Astrocyte (in vitro differentiated cells and primary cell): ENCODE measurements around the gene BTBD2. TPM values are rescaled to one million over a fixed set of nuclear protein-coding genes. Genes with fewer than 3 reads are reported as not detected.

Source experiments
- DNase-seq: peaks from one replicate; pipeline ENCODE4 v3.0.0-alpha.2; 2010; ENCODE audit warnings: low read depth
- FAIRE-seq: peaks from 2 replicates; lab custom pipeline; 2011; peaks lifted over from hg19 to GRCh38; lab: Jason Lieb, UNC
- H2AFZ ChIP-seq: 2 replicates; pipeline ENCODE4 v1.6.0; 2012; ENCODE audit warnings: low read depth, low read length, inconsistent platforms
- H3K27ac ChIP-seq: 2 replicates; pipeline ENCODE4 v1.5.1; 2011; ENCODE audit warnings: low read depth, low read length, inconsistent platforms
- H3K27me3 ChIP-seq: 2 replicates; pipeline ENCODE4 v1.6.0; 2011; ENCODE audit warnings: low read length, inconsistent platforms; ENCODE audit not compliant: insufficient read depth
- H3K36me3 ChIP-seq: 2 replicates; pipeline ENCODE4 v1.5.1; 2011; ENCODE audit warnings: low read length, inconsistent platforms; ENCODE audit not compliant: insufficient read depth
- H3K4me1 ChIP-seq: 2 replicates; pipeline ENCODE4 v1.5.1; 2011; ENCODE audit warnings: low read length, inconsistent platforms; ENCODE audit not compliant: insufficient read depth
- H3K4me2 ChIP-seq: 2 replicates; pipeline ENCODE4 v1.6.0; 2012; ENCODE audit warnings: low read length, inconsistent platforms
- H3K4me3 ChIP-seq: 2 replicates; pipeline ENCODE4 v1.5.1; 2011; ENCODE audit warnings: low read depth, mild to moderate bottlenecking, low read length, inconsistent platforms; ENCODE audit not compliant: insufficient read depth
- H3K79me2 ChIP-seq: 2 replicates; pipeline ENCODE4 v1.6.0; 2012; ENCODE audit warnings: mild to moderate bottlenecking, low read length, inconsistent platforms; ENCODE audit not compliant: insufficient read depth
- H3K9ac ChIP-seq: 2 replicates; pipeline ENCODE4 v1.6.0; 2012; ENCODE audit warnings: mild to moderate bottlenecking, low read length, inconsistent platforms
- H3K9me3 ChIP-seq: 2 replicates; pipeline ENCODE4 v1.5.1; 2012; ENCODE audit warnings: low read depth, mild to moderate bottlenecking, low read length, inconsistent platforms; ENCODE audit not compliant: insufficient read depth
- H4K20me1 ChIP-seq: 2 replicates; pipeline ENCODE4 v1.6.0; 2012; ENCODE audit warnings: low read length, inconsistent platforms; ENCODE audit not compliant: insufficient read depth
- H3K27ac Mint-ChIP-seq: one replicate; pipeline ENCODE4 v1.8.0; 2021; ENCODE audit warnings: mild to moderate bottlenecking, mixed read lengths; ENCODE audit not compliant: unreplicated experiment
- H3K27me3 Mint-ChIP-seq: one replicate; pipeline ENCODE4 v1.8.0; 2021; ENCODE audit warnings: low read depth, mixed read lengths; ENCODE audit not compliant: unreplicated experiment
- H3K36me3 Mint-ChIP-seq: one replicate; pipeline ENCODE4 v1.8.0; 2021; ENCODE audit warnings: low read depth, mixed read lengths; ENCODE audit not compliant: unreplicated experiment
- H3K4me1 Mint-ChIP-seq: one replicate; pipeline ENCODE4 v1.8.0; 2021; ENCODE audit warnings: low read depth, mixed read lengths; ENCODE audit not compliant: unreplicated experiment
- H3K4me3 Mint-ChIP-seq: one replicate; pipeline ENCODE4 v1.8.0; 2021; ENCODE audit warnings: mild to moderate bottlenecking, moderate library complexity, mixed read lengths; ENCODE audit not compliant: unreplicated experiment
- H3K9me3 Mint-ChIP-seq: one replicate; pipeline ENCODE4 v1.8.0; 2021; ENCODE audit warnings: mild to moderate bottlenecking, mixed read lengths; ENCODE audit not compliant: unreplicated experiment
- EZH2 ChIP-seq: IDR thresholded peaks from 2 replicates; pipeline ENCODE4 v1.6.1; 2012; ENCODE audit warnings: mild to moderate bottlenecking, low read length, inconsistent platforms; ENCODE audit not compliant: insufficient read depth
- total RNA-seq: library from RNA; stranded (reverse); gene quantifications from 2 replicates; pipeline ENCODE4 v1.2.1, GENCODE V29; 2021
- TF ChIP-seq, protein P1 (sequence below): IDR thresholded peaks from 2 replicates; pipeline ENCODE4 v1.5.1; 2011; ENCODE audit warnings: low read depth, mild to moderate bottlenecking, inconsistent platforms, low read length, moderate library complexity; ENCODE audit not compliant: insufficient read depth

The BTBD2 gene
- total RNA-seq, 1 donor from 2014 or later: 53.7 TPM

DNA sequence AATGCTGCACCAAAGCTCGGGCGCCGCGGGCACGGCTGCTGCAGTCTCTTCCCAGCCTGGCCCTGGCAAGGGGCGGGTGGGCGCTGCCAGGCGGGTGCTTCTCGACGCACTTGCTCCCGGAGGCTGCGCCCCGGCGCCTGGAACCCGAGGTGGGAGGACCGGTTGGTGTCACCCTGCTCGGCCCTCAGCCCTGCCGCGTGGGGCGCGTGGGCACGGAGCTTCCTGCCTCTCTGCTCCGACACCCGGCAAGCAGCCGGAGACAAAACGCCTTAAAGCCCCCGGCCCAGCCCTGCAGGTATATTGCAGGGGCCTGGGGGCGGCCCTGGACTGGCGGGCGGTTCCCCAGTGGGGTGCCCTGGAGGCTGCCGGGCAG lies 34.7 kb downstream of the BTBD2 start:
- FAIRE-seq (no peak), DNase-seq (no peak)
- H3K27ac ChIP-seq: no peak overlapping the region
- TF ChIP-seq EZH2: no peak
- TF ChIP-seq, protein P1, sequence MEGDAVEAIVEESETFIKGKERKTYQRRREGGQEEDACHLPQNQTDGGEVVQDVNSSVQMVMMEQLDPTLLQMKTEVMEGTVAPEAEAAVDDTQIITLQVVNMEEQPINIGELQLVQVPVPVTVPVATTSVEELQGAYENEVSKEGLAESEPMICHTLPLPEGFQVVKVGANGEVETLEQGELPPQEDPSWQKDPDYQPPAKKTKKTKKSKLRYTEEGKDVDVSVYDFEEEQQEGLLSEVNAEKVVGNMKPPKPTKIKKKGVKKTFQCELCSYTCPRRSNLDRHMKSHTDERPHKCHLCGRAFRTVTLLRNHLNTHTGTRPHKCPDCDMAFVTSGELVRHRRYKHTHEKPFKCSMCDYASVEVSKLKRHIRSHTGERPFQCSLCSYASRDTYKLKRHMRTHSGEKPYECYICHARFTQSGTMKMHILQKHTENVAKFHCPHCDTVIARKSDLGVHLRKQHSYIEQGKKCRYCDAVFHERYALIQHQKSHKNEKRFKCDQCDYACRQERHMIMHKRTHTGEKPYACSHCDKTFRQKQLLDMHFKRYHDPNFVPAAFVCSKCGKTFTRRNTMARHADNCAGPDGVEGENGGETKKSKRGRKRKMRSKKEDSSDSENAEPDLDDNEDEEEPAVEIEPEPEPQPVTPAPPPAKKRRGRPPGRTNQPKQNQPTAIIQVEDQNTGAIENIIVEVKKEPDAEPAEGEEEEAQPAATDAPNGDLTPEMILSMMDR: no peak
- H3K36me3 Mint-ChIP-seq: no peaks in the 10 kb centered on the region
- H3K9ac ChIP-seq: no peak overlapping the region
- H3K4me3 ChIP-seq: no peak overlapping the region
- H3K9me3 Mint-ChIP-seq: no peaks in the 10 kb centered on the region
- H3K4me2 ChIP-seq: no peak overlapping the region
- H3K36me3 ChIP-seq: peaks cover 12% of the 10 kb centered on the region
- H3K4me1 ChIP-seq: no peaks in the 10 kb centered on the region
- peaks cover 10% of the 10 kb centered on the region for H3K79me2 ChIP-seq
- no peaks in the 10 kb centered on the region for H3K27me3 Mint-ChIP-seq
- H3K9me3 ChIP-seq: no peaks in the 10 kb centered on the region
- H4K20me1 ChIP-seq: peaks cover 18% of the 10 kb centered on the region
- no peak overlapping the region for H3K27ac Mint-ChIP-seq
- no peaks in the 10 kb centered on the region for H3K27me3 ChIP-seq
- no peak overlapping the region for H2AFZ ChIP-seq
- no peak overlapping the region for H3K4me3 Mint-ChIP-seq
- H3K4me1 Mint-ChIP-seq: no peaks in the 10 kb centered on the region

DNA sequence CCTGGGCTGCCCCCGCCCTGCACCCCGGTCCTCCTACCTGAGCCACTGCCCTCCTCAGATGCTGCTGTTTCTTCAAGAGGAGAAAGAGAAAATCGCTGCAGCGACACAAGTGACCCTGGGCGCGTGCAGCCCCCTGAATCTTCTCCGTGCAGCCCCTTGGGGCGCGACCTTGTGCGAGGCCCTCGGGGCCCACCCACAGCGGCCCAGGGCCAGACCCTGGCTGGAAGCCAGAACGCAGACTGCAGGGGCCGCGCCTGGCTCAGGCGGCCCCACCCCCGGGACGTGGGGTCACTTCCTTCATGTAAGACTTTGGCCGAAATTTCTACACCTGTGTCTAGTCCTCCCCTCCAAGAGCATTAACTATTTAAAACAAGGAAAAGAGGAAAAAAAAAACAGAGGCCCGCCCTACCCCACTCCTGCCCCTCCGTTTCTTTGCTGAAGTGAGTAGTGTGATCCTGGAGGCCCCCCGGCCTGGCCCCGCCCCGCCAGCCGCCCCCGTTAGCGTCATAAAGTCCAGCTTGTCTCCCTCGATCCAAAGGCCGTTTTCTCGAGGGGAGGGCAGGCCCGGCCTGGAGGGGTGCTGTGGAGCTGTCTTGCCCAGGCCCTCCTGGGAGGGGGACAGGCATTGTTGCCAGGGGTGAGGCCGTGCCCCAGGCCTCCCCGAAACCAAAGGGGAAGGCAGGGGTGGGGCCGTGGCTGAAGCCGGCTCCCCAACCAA lies 35.3 kb downstream of the BTBD2 start:
- no peaks in the 10 kb centered on the region for H3K27me3 ChIP-seq
- H3K4me3 Mint-ChIP-seq: no peak overlapping the region
- H3K9me3 Mint-ChIP-seq: no peaks in the 10 kb centered on the region
- H3K9ac ChIP-seq: no peak overlapping the region
- H3K79me2 ChIP-seq: peaks cover 12% of the 10 kb centered on the region
- H3K27ac Mint-ChIP-seq: no peak overlapping the region
- H3K36me3 ChIP-seq: peaks cover 12% of the 10 kb centered on the region
- H3K27me3 Mint-ChIP-seq: no peaks in the 10 kb centered on the region
- no peaks in the 10 kb centered on the region for H3K9me3 ChIP-seq
- H3K4me2 ChIP-seq: no peak overlapping the region
- no peaks in the 10 kb centered on the region for H3K4me1 ChIP-seq
- no peak for TF ChIP-seq EZH2
- TF ChIP-seq, protein P1: no peak
- DNase-seq (no peak), FAIRE-seq (no peak)
- no peak overlapping the region for H2AFZ ChIP-seq
- no peaks in the 10 kb centered on the region for H3K4me1 Mint-ChIP-seq
- H3K27ac ChIP-seq: no peak overlapping the region
- H4K20me1 ChIP-seq: peaks cover 23% of the 10 kb centered on the region
- H3K36me3 Mint-ChIP-seq: no peaks in the 10 kb centered on the region
- H3K4me3 ChIP-seq: no peak overlapping the region

DNA sequence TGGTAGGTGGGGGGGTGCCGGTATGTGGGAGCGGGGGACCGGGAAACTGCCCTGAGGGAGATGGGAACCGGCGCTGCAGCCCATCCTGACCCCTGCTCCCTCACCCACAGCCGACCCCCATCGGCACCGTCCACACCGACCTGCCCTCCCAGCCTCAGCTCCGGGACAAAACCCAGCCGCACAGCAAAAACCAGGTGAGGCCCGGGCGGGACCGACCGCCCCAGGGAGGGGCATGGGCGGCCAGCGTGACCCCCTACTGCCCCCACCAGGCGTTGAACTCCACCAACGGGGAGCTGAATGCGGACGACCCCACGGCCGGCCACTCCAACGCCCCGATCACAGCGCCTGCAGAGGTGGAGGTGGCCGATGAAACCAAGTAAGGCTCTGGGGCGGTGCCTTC lies 35.9 kb downstream of the BTBD2 start:
- H3K4me1 ChIP-seq: no peaks in the 10 kb centered on the region
- no peaks in the 10 kb centered on the region for H3K9me3 ChIP-seq
- H2AFZ ChIP-seq: no peak overlapping the region
- Mint-ChIP-seq H3K9me3 (no peaks in the 10 kb centered on the region), H3K4me1 (no peaks in the 10 kb centered on the region), H3K27ac (no peak overlapping the region), H3K27me3 (no peaks in the 10 kb centered on the region), H3K36me3 (peaks cover 1% of the 10 kb centered on the region), H3K4me3 (no peak overlapping the region)
- no peak overlapping the region for H3K27ac ChIP-seq
- FAIRE-seq (no peak), DNase-seq (no peak)
- H3K4me2 ChIP-seq: no peak overlapping the region
- H3K36me3 ChIP-seq: peaks cover 12% of the 10 kb centered on the region
- H3K9ac ChIP-seq: no peak overlapping the region
- peaks cover 29% of the 10 kb centered on the region for H4K20me1 ChIP-seq
- peaks cover 18% of the 10 kb centered on the region for H3K79me2 ChIP-seq
- TF ChIP-seq, protein P1: no peak
- no peak for TF ChIP-seq EZH2
- no peaks in the 10 kb centered on the region for H3K27me3 ChIP-seq
- H3K4me3 ChIP-seq: no peak overlapping the region
